HS-27A (cell line): Measurements from ENCODE around the gene HNF1B.

ENCODE experiments used
- DNase-seq: peaks from one replicate; pipeline ENCODE4 v3.0.0-alpha.2; 2012; ENCODE audit warnings: low read depth, missing footprints

HNF1B gene

GRCh38 chr17:37671824-37672547 is 72.9 kb downstream of the HNF1B start:
- peak; percentile 33 for DNase-seq

- DNase-seq: no peak
Measured at GRCh38 chr17:37671028-37671823, 73.6 kb downstream of the HNF1B start.

- no peak for DNase-seq
Measured at GRCh38 chr17:37667039-37667438, 77.8 kb downstream of the HNF1B start.

DNA sequence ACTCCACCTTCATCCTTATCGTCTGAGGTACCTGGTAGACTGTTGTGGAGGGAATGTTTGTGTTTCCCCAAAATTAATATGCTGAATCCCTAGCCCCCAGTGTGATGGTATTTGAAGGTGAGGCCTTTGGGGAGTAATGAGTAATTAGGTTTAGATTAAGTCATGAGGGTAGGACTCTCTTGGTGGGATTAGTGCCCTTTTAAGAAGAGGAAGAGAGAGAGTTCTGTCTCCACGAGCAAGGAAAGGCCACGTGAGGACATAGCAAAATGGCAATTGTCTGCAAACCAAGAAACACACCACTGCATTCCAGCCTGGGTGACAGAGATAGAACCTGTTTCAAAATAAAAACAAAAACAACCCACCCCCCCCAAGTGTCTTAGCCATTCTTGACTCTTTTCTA is 80.6 kb downstream of the HNF1B start:
- no peak for DNase-seq

- no peak for DNase-seq
Measured at GRCh38 chr17:37662353-37662752, 82.5 kb downstream of the HNF1B start.

GRCh38 chr17:37661400-37662014 is 83.4 kb downstream of the HNF1B start:
- DNase-seq: no peak

- no peak for DNase-seq
Measured at GRCh38 chr17:37659925-37660324, 84.9 kb downstream of the HNF1B start.

DNA sequence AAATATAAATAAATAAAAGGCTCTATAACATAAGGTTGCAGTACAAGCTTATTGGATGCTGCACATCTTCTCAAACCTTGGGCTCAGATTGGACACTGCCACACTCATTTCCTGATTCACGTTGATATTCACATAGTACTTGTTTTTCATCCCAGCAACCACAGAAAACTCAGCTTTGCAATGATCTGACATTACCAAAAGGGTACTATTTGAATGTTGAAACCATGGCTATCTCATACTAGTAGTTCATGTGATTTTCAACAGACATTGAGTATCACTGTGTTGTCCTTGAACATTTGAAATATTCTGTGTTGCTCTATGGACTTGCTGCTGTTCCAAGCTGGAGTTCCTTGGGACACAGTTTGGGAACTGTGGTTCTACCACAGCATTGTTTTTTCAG is 87.7 kb downstream of the HNF1B start:
- no peak for DNase-seq

GRCh38 chr17:37651849-37652248 is 93.0 kb downstream of the HNF1B start:
- DNase-seq: no peak

GRCh38 chr17:37650419-37651003 is 94.3 kb downstream of the HNF1B start:
- no peak for DNase-seq

DNA sequence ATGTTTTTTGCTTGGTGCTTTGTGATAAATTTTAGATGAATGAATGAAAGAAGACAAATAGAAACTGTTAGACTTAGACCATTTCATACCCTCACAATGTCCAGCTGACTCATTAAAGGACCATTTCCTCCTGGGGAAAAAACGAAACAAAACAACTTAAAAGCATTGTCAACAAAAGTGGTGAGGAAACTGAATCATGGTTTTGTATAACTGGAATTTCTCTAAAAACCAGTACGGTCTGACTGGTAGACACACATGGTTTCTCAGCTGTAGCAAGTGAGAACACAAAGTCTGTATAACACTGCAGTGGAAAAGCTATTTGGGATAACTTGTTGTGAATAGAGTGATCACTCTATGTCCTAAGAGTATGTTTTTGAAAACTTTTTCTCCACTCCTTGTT is 96.3 kb downstream of the HNF1B start:
- DNase-seq: no peak

GRCh38 chr17:37647856-37648255 is 97.0 kb downstream of the HNF1B start:
- no peak for DNase-seq

GRCh38 chr17:37643869-37644268 is 101.0 kb downstream of the HNF1B start:
- no peak for DNase-seq

DNA sequence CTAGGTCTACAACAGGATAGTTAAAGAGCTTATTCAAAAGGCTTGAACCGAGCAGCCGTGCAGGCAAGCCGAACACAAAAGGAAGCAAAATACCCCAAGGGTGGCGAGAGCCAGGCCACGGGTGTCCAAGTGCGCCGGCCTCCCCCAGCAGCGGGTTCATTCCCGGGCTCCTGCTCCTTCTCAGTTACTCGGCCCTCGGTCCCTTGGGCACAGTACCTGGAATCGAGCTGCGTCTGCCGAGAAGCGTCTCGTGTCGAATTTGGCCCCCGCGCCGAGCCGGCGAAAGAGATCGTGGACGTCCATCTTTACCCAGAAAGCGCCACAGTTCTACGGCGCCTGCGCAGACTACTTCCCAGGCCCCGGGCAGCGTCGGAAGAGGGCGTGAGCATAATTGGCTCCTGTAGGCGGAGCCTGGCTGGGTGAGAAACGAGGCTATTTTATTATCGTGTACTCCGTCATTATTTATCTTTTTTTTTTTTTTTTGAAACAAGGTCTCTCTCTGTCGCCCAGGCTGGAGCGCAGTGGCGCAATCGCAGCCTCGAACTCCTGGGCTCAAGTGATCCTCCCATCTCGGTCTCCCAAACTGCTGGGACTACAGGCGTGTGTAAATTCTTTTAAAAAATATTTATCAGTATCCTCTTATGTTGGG is 101.6 kb downstream of the HNF1B start, which contains the start of gene DDX52:
TSS of gene DDX52 (minus strand) at position 329 of the 649 bp plus-strand sequence. CDS start at position 303, 26 bp downstream.
- DNase-seq: peak; percentile 64

DNA sequence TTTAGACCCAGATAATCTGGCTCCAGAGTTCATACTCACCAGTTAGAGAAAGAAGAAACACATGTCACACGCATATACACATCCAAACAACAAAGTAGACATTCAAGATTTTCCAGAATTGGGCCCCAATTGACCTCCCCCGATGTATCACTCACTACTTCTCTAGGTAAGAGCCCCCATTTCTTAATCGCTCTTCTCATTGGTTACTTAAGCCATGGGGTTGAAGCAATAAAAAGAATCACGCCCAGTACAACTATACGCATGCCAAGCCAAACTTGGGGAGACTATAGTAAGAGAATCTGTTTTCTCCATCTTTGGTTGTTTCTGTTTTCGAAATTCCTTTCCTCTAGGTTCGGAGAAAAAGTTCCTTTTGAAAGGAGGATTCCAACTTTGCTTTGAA is 102.2 kb downstream of the HNF1B start:
- no peak for DNase-seq

DNA sequence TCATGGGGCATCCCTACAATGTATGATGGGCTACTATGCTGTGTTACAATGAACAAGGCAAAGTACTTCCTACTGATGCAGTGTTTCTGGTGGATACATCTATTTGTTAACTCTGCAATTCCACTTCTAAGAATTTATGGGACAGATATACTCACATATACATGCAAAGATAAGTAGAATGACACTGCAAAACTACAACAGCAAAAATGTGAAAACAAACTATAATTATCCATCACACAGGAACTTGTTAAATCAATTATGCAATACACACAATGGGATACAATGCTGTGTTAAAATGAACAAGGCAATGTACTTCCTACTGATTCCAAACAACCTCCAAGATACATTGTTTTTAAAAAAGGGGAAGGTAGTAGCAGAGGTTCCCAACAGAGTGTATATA is 104.8 kb downstream of the HNF1B start:
- DNase-seq: no peak

- DNase-seq: no peak
Measured at GRCh38 chr17:37637956-37638355, 106.9 kb downstream of the HNF1B start.
